GM11168 (cell line): Measurements from ENCODE around the gene PCSK6.

Experiments used
- in situ Hi-C: fragments of 300-500 bp; cut with MboI; formaldehyde crosslinking; loops from one replicate; pipeline ENCODE4 v1.12.0; 2022; ENCODE audit warnings: low sequenced_read_pairs; ENCODE audit not compliant: unreplicated experiment

PCSK6 gene

GRCh38 chr15:101525087-101525669 is 35.7 kb upstream of the PCSK6 start:
- in situ Hi-C loops, result no loop called here

DNA sequence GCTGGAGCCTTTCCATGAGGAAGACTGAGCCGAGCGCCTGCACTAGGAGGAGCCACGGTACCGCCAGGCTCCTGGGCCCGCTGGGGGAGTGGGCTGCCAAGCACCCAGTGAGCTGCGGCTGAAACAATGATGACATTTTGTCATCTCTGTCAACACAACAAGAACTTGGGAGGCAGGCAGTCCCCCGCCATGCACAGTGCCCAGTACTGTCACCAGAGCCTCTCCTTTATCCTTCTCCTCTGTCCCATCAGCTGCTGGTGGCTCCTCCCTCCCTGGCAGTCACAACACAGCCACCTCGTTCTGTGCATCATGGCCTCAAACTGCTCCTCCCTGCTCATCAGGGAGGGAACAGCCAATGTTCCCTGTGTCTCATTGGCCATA is 34.0 kb upstream of the PCSK6 start:
- in situ Hi-C loops, result no loop called here

DNA sequence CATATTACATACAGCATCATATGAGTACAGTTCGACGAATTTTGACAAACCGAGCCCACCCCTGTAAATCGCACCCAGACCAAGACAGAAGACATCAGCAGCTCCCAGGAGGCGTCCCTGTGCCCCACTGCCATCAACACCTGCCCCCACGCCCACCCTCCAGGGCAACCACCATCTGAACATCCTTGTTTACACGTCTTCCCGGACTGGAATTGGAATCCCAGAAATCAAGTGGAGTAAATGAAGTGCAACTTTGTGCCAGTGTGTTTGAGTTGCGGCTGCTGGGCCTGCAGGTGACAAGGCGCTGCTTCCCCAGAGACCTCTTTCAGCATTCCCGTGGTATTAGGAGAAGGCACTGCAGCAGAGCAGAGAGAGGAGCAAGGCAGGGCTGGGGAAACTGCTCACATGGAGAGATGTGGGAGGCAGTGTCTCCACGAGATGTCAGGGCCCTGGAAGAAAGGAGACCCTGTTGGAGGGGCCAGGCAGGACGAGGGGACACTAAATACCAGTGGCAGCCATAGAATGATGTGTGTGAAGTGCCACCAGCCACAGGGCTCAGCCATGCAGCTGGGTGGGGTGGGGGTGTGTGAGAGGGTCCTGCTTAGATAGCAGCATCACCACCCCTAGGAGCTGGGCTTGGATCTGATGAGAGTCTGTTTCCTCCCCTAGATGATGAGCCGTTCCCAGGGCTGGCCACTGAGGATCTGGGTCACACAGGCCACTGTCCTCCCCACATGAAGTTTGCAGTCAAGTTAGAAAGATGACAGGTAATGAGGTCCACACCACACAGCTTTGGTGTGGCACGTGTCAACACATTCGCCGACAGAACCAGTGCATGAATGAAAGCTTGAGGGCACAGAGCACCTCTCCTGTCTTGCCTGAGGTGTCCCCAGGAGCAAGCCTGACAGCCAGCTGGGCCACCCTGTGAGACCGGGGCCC is 33.4 kb upstream of the PCSK6 start:
- in situ Hi-C loops, result no loop called here

GRCh38 chr15:101522091-101522490 is 32.6 kb upstream of the PCSK6 start:
- in situ Hi-C loops, result no loop called here

DNA sequence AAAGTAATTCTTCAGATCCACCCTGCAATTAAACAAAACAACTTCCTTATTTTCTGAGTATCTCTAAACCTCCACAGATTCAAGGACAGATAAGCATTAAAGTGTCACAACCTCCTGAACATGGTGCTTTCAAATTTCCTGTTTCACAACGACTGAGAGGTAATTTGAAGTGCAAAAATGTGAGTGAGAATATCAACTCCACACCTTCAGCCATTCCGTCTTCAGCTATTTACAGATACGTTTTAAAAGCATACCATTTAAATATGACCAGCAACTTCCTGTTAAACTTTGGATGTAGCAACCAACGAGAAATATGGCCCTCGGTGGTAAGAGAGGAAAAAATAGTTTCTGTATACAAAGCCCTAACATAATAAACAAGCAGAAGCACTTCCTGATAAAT is 32.1 kb upstream of the PCSK6 start:
- in situ Hi-C loops, result no loop called here

DNA sequence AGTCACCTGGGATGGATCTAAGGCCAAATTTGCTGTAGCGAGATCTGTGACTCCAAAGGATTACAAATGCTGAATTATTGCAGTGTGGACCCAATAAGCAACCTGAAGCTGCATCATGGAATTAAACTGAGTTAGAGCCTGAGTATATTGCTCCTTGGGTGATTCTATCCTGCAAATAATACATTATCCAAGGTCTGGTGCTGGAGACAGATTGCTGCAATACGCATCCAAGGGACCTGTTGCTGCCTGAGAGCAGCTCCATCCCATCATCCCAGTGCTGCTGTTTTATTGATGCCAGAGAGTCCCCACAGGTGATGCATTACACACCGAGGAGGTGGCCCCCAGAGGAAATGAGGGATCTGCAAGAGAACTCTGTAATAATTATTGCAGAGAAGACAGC is 31.6 kb upstream of the PCSK6 start:
- in situ Hi-C loops, result no loop called here

GRCh38 chr15:101520395-101520794 is 30.9 kb upstream of the PCSK6 start:
- in situ Hi-C loops, result no loop called here

- in situ Hi-C loops, result no loop called here
Measured at GRCh38 chr15:101517504-101517903, 28.0 kb upstream of the PCSK6 start.

- in situ Hi-C loops, result no loop called here
Measured at GRCh38 chr15:101514318-101514717, 24.8 kb upstream of the PCSK6 start.

- in situ Hi-C loops, result no loop called here
Measured at GRCh38 chr15:101511717-101512116, 22.2 kb upstream of the PCSK6 start.

DNA sequence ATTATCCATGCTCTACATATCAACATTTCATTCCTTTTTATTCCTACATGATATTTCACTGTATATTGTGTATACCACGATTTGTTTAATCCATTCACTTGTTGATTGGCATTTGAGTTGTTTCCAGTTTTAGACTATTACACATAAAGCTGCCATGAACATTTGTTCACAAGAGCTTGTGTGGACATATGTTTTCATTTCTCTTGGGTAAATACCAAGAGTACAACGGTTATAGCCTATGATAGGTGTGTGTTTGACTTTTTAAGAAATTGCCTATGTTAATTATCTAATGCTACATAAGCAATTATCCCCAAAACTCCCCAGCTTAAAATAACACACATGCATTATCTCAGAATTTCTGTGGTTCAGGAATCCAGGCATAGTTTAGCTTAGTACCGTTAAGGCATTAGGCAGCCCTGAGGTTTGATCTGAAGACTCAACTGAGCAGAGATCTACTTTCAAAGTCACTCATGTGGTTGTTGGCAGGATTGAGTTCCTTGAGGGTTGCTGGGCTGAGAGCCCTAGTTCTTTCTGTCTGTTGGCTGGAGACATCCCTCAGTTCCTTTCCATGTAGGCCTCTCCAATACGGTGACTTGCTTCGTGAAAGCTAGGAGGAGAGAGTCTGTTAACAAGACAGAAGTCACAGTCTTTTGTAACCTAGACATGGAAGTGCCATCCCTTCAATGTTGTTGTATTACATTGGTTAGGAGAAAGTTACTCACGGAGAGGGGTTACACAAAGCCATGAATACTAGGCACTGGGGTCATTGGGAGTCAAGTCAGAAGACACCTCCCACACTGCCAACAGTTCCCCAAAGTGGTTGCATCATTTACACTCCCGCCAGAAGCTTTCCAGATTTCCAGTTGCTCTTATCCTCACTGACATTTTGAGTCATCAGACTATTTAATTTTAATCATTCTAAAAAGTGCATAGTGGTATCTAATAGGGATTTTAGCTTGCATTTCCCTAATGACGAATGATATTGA is 21.0 kb upstream of the PCSK6 start:
- in situ Hi-C loops, result no loop called here

DNA sequence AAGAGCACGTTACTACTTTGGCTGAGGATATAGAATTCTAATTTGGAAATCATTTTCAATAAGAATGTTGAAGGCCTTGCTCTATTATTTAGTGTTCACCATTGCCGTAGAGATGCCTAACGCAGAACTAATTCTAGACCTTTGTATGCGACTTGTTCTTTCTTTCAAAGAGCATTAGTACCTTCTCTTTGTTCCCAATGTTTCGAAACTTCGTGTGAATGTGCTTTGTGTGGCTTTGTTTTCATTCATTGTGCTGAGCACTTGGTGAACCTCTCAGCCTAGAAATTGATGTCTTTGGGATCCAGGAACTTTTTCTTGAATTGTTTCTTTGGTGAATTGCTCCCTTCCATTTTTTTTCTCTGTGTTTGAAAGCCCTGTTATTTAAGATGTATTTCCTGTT is 19.8 kb upstream of the PCSK6 start:
- in situ Hi-C loops, result loop anchor here (10.0 kb wide), 1 partner anchor 214 kb away; the partner anchor contains the start of gene SNRPA1

GRCh38 chr15:101506491-101506890 is 17.0 kb upstream of the PCSK6 start:
- in situ Hi-C loops, result loop anchor here (10.0 kb wide), 1 partner anchor 212 kb away; the partner anchor contains the start of gene SNRPA1

GRCh38 chr15:101505610-101506337 is 16.3 kb upstream of the PCSK6 start:
- in situ Hi-C loops, result loop anchor here (10.0 kb wide), 1 partner anchor 211 kb away; the partner anchor contains the start of gene SNRPA1

GRCh38 chr15:101504866-101505609 is 15.5 kb upstream of the PCSK6 start:
- in situ Hi-C loops, result loop anchor here (10.0 kb wide), 1 partner anchor 210 kb away; the partner anchor contains the start of gene SNRPA1

- in situ Hi-C loops, result loop anchor here (10.0 kb wide), 1 partner anchor 210 kb away; the partner anchor contains the start of gene SNRPA1
Measured at GRCh38 chr15:101504373-101504772, 14.9 kb upstream of the PCSK6 start.

- in situ Hi-C loops, result loop anchor here (10.0 kb wide), 1 partner anchor 208 kb away; the partner anchor contains the start of gene SNRPA1
Measured at GRCh38 chr15:101503296-101503599, 13.7 kb upstream of the PCSK6 start.

DNA sequence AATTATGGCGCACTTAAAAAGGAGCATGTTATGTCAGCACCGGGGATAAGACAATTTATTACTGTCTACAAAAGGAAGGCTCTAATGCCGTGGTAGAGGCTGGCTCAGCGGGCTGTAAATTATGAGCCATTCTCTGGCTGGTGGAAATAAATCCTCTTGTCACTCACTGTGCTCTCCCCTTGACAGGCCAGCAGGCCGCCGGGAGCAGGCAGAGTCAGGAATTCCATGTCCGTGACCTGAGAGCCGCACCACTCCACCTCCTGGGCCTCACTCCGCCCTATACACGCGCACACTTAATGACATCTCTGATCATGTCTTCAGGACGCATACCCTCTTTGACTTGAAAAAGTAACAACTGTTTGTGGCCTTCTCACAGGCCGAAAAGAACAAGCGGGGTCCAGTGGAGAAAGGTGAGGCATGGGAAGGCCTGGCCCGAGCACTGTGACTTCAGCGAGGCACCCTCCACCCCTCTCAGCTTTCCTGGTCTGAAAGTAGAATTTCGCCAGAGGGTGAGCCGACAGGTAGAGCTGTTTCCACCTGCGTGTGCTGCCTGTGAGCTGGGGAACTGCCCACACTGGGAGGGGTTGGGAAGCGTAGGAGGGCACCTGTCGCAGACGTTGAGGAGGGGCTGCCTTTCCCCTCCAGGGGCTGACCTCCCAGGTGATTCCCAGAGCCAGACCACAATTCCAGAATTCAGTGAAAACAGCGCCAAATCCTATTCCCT is 13.2 kb upstream of the PCSK6 start:
- in situ Hi-C loops, result loop anchor here (10.0 kb wide), 1 partner anchor 208 kb away; the partner anchor contains the start of gene SNRPA1
